ENCODE results near the gene ADAMTS7.
A peak's percentile ranks its signal among the peaks of the same experiment; 100 is the strongest.

Gene ADAMTS7

DNA sequence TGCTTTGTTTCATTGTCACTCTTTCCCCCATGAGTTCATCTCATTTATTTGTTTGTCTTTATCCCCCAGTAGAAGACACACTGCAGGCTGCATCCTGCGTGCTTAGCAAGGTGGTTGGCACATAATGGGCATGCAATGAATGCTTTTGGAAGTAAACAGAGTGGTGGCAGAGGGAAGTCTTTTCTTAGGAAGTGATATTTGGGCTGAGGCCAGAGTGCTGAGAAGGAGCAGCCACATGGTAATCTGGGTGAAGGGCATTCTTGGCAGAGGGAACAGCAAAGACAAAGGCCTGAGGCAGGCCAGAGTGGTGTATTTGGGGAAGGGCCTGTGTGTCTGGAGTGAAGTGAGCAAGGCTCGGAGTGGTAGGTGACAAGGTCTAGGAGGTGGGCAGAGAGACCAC, 17.7 kb upstream of the ADAMTS7 start:
- H3K4ac ChIP-seq (ENCODE audit: low read length), result no peak overlapping the region
- no peak overlapping the region for H2AK5ac ChIP-seq (ENCODE audit: low read depth, low read length)
- no peaks in the 10 kb centered on the region for H3K79me1 ChIP-seq (ENCODE audit: low read depth, low read length)
- H4K8ac ChIP-seq (ENCODE audit: low read depth, low read length), result no peak overlapping the region
- H3K27me3 ChIP-seq (ENCODE audit: control insufficient read depth in 3 of 3, insufficient read depth in 3 of 3, low read depth in 1 of 3, low read length in 3 of 3), result no peaks in the 10 kb centered on the region
- H3K4me1 ChIP-seq (ENCODE audit: control insufficient read depth in 2 of 2, insufficient read depth in 1 of 2, low read depth in 1 of 2, low read length in 2 of 2), result peaks cover 0 to 6% of the 10 kb centered on the region in 2 donors
- no peak overlapping the region for H4K91ac ChIP-seq (ENCODE audit: low read depth, low read length, poor library complexity)
- peaks cover 0 to 1% of the 10 kb centered on the region in 2 donors for H3K9me3 ChIP-seq (replicated peaks in 1 of 2; ENCODE audit: control insufficient read depth in 2 of 2, insufficient read depth in 1 of 2, low read depth in 1 of 2, low read length in 2 of 2)
- WGBS, 2 donors (ENCODE audit: extremely low coverage in 2 of 2, insufficient read length in 2 of 2, insufficient replicate concordance in 1 of 2), result no CpG with 5 or more reads among the region's 2 CpGs
- no peak overlapping the region for H3K23ac ChIP-seq (ENCODE audit: low read depth, low read length, poor library complexity)
- H3K4me3 ChIP-seq (ENCODE audit: low read length in 2 of 2), result no peak overlapping the region
- H3K4me2 ChIP-seq (ENCODE audit: insufficient read depth, low read length, poor library complexity, severe bottlenecking), result no peak overlapping the region
- no peak overlapping the region for H2AFZ ChIP-seq (ENCODE audit: low read length)
- H2BK12ac ChIP-seq (ENCODE audit: low read length), result no peak overlapping the region
- H2BK5ac ChIP-seq (ENCODE audit: low read length), result no peak overlapping the region
- H3K36me3 ChIP-seq (replicated peaks in 1 of 2; ENCODE audit: control insufficient read depth in 2 of 2, insufficient read depth in 2 of 2, low read length in 2 of 2), result no peaks in the 10 kb centered on the region
- no peak overlapping the region for H3K9ac ChIP-seq (ENCODE audit: low read depth, low read length, poor library complexity)
- H3K14ac ChIP-seq (ENCODE audit: low read length), result no peak overlapping the region
- H3K18ac ChIP-seq (ENCODE audit: low read length), result no peak overlapping the region
- H2BK120ac ChIP-seq (ENCODE audit: low read depth, low read length), result no peak overlapping the region
- no peak overlapping the region for H3K27ac ChIP-seq (replicated peaks; ENCODE audit: low read length)
- no peak for DNase-seq (ENCODE audit: low spot score)
- H2BK15ac ChIP-seq (ENCODE audit: low read length), result no peak overlapping the region

DNA sequence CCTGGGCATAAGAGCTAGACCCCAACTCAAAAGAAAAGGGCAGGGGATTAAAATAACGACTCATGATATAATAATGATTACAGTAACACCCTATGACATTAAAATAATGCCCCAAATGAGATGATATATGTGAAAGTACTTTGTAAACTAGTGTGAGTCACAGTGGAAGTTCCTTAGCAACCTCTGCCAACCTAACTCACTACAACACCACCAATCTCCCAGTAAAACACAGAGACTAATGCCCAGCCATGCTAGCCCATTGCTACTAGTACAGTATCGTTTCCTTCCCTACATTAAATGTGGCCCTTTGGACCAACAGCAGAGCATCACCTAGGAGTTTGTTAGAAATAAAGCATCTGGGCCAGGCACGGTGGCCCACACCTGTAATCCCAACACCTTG, 11.2 kb upstream of the ADAMTS7 start:
- H3K9me3 ChIP-seq (replicated peaks in 1 of 2; ENCODE audit: control insufficient read depth in 2 of 2, insufficient read depth in 1 of 2, low read depth in 1 of 2, low read length in 2 of 2), result no peaks in the 10 kb centered on the region
- DNase-seq (ENCODE audit: low spot score), result no peak
- no peak overlapping the region for H2AFZ ChIP-seq (ENCODE audit: low read length)
- H3K23ac ChIP-seq (ENCODE audit: low read depth, low read length, poor library complexity), result no peak overlapping the region
- no peak overlapping the region for H4K91ac ChIP-seq (ENCODE audit: low read depth, low read length, poor library complexity)
- no peak overlapping the region for H3K14ac ChIP-seq (ENCODE audit: low read length)
- H2AK5ac ChIP-seq (ENCODE audit: low read depth, low read length), result no peak overlapping the region
- no CpG with 5 or more reads among the region's 3 CpGs for WGBS, 2 donors (ENCODE audit: extremely low coverage in 2 of 2, insufficient read length in 2 of 2, insufficient replicate concordance in 1 of 2)
- no peak overlapping the region for H3K4me2 ChIP-seq (ENCODE audit: insufficient read depth, low read length, poor library complexity, severe bottlenecking)
- no peaks in the 10 kb centered on the region for H3K27me3 ChIP-seq (ENCODE audit: control insufficient read depth in 3 of 3, insufficient read depth in 3 of 3, low read depth in 1 of 3, low read length in 3 of 3)
- no peak overlapping the region for H2BK5ac ChIP-seq (ENCODE audit: low read length)
- no peak overlapping the region for H3K27ac ChIP-seq (replicated peaks; ENCODE audit: low read length)
- peaks cover 0 to 6% of the 10 kb centered on the region in 2 donors for H3K4me1 ChIP-seq (ENCODE audit: control insufficient read depth in 2 of 2, insufficient read depth in 1 of 2, low read depth in 1 of 2, low read length in 2 of 2)
- no peak overlapping the region for H2BK15ac ChIP-seq (ENCODE audit: low read length)
- H2BK12ac ChIP-seq (ENCODE audit: low read length), result no peak overlapping the region
- H3K4ac ChIP-seq (ENCODE audit: low read length), result no peak overlapping the region
- H3K79me1 ChIP-seq (ENCODE audit: low read depth, low read length), result no peaks in the 10 kb centered on the region
- H3K18ac ChIP-seq (ENCODE audit: low read length), result no peak overlapping the region
- no peak overlapping the region for H3K9ac ChIP-seq (ENCODE audit: low read depth, low read length, poor library complexity)
- H4K8ac ChIP-seq (ENCODE audit: low read depth, low read length), result no peak overlapping the region
- H2BK120ac ChIP-seq (ENCODE audit: low read depth, low read length), result no peak overlapping the region
- H3K36me3 ChIP-seq (replicated peaks in 1 of 2; ENCODE audit: control insufficient read depth in 2 of 2, insufficient read depth in 2 of 2, low read length in 2 of 2), result no peaks in the 10 kb centered on the region
- no peak overlapping the region for H3K4me3 ChIP-seq (ENCODE audit: low read length in 2 of 2)

DNA sequence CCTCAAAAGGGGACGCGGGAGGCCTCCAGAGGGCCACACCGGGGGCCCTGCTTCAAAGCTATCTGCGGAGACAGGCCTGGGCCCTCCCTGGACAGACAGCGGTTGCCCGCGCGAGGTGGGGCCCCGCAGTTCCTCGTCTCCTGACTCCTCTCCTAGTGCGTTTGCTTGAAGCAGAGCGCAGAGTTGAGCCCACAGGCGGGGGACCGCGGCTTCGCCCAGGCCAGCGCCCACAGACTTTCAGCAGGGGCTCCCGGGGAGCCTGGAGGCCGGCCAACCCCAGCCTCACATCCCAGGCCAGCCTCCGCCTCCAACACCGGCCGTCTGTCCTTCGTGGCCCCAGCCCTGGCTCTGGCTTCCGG, 540 bp upstream of the ADAMTS7 start:
- no peaks in the 10 kb centered on the region for H3K27me3 ChIP-seq (ENCODE audit: control insufficient read depth in 3 of 3, insufficient read depth in 3 of 3, low read depth in 1 of 3, low read length in 3 of 3)
- H3K23ac ChIP-seq (ENCODE audit: low read depth, low read length, poor library complexity), result no peak overlapping the region
- peak overlapping the region; percentile 84 for H2BK5ac ChIP-seq (ENCODE audit: low read length)
- H2BK15ac ChIP-seq (ENCODE audit: low read length), result peak overlapping the region; percentile 7
- peak overlapping the region; percentile 51 for H3K4me2 ChIP-seq (ENCODE audit: insufficient read depth, low read length, poor library complexity, severe bottlenecking)
- H2BK12ac ChIP-seq (ENCODE audit: low read length), result peak overlapping the region; percentile 80
- no peak overlapping the region for H4K8ac ChIP-seq (ENCODE audit: low read depth, low read length)
- peaks cover 0 to 3% of the 10 kb centered on the region in 2 donors for H3K36me3 ChIP-seq (replicated peaks in 1 of 2; ENCODE audit: control insufficient read depth in 2 of 2, insufficient read depth in 2 of 2, low read length in 2 of 2)
- H2AFZ ChIP-seq (ENCODE audit: low read length), result peak overlapping the region; percentile 95
- peak overlapping the region; percentile 97 for H3K18ac ChIP-seq (ENCODE audit: low read length)
- H3K9me3 ChIP-seq (replicated peaks in 1 of 2; ENCODE audit: control insufficient read depth in 2 of 2, insufficient read depth in 1 of 2, low read depth in 1 of 2, low read length in 2 of 2), result peaks cover 0 to 10% of the 10 kb centered on the region in 2 donors
- H3K79me1 ChIP-seq (ENCODE audit: low read depth, low read length), result peaks cover 2% of the 10 kb centered on the region
- WGBS, 2 donors (ENCODE audit: extremely low coverage in 2 of 2, insufficient read length in 2 of 2, insufficient replicate concordance in 1 of 2), result no CpG with 5 or more reads among the region's 24 CpGs
- H3K4me1 ChIP-seq (ENCODE audit: control insufficient read depth in 2 of 2, insufficient read depth in 1 of 2, low read depth in 1 of 2, low read length in 2 of 2), result peaks cover 3 to 7% of the 10 kb centered on the region in 2 donors
- H3K4ac ChIP-seq (ENCODE audit: low read length), result peak overlapping the region; percentile 8
- H2AK5ac ChIP-seq (ENCODE audit: low read depth, low read length), result peak overlapping the region; percentile 64
- no peak overlapping the region for H3K9ac ChIP-seq (ENCODE audit: low read depth, low read length, poor library complexity)
- no peak for DNase-seq (ENCODE audit: low spot score)
- peak overlapping the region; percentile 48 to 66 for H3K4me3 ChIP-seq (ENCODE audit: low read length in 2 of 2)
- no peak overlapping the region for H3K14ac ChIP-seq (ENCODE audit: low read length)
- H3K27ac ChIP-seq (replicated peaks; ENCODE audit: low read length), result peak overlapping the region; percentile 47
- no peak overlapping the region for H2BK120ac ChIP-seq (ENCODE audit: low read depth, low read length)
- no peak overlapping the region for H4K91ac ChIP-seq (ENCODE audit: low read depth, low read length, poor library complexity)

DNA sequence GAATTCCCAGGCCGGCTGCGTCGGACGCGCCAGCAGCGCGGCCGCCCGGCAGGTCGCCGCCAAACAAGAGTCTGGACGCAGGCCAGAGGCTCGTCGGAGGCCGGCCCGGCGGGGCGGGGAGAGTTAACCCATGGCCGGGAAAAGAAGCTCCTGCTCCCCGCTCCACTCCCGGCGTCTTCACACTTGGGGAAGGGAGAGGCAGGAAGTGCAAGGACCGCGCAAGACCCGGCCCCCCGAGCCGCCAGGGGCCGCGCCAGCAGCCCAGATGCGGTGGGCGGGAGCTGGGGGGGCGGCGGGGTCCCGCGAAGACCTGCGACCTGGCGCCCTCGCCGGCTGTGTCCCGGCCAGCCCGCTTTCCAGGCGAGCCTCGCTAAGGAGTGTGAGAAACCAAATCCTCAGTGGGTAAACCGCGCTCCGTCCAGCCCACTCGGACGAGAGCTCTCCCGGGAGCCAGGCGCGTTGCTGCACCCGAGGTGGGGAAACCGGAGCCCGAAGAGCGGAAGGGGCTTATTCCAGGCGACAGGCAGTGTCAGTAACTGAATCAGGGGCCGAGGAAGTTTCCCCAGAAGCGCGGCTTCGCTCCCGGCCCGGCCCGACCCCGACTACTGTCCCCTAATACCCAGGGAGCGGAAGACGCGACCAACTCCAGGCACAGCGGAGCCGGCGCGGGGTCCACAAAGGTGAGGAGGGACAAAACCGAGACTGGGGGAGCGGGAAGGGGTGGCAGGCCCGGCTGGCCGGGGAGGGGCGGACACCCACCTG, 721 bp downstream of the ADAMTS7 start:
- Histone ChIP-seq H3K14ac (ENCODE audit: low read length) (peak overlapping the region; percentile 74), H3K79me1 (ENCODE audit: low read depth, low read length) (peaks cover 3% of the 10 kb centered on the region), H3K18ac (ENCODE audit: low read length) (peak overlapping the region; percentile 97), H3K4me1 (ENCODE audit: control insufficient read depth in 2 of 2, insufficient read depth in 1 of 2, low read depth in 1 of 2, low read length in 2 of 2) (peaks cover 3 to 8% of the 10 kb centered on the region in 2 donors), H3K9me3 (replicated peaks in 1 of 2; ENCODE audit: control insufficient read depth in 2 of 2, insufficient read depth in 1 of 2, low read depth in 1 of 2, low read length in 2 of 2) (peaks cover 0 to 10% of the 10 kb centered on the region in 2 donors), H2BK15ac (ENCODE audit: low read length) (peak overlapping the region; percentile 90), H3K4ac (ENCODE audit: low read length) (no peak overlapping the region), H2BK12ac (ENCODE audit: low read length) (no peak overlapping the region), H2BK5ac (ENCODE audit: low read length) (peak overlapping the region; percentile 97), H2AFZ (ENCODE audit: low read length) (peak overlapping the region; percentile 95), H3K4me3 (ENCODE audit: low read length in 2 of 2) (peak overlapping the region; percentile 87 to 94), H3K27me3 (ENCODE audit: control insufficient read depth in 3 of 3, insufficient read depth in 3 of 3, low read depth in 1 of 3, low read length in 3 of 3) (no peaks in the 10 kb centered on the region), H3K36me3 (replicated peaks in 1 of 2; ENCODE audit: control insufficient read depth in 2 of 2, insufficient read depth in 2 of 2, low read length in 2 of 2) (peaks cover 0 to 5% of the 10 kb centered on the region in 2 donors), H3K9ac (ENCODE audit: low read depth, low read length, poor library complexity) (peak overlapping the region; percentile 94), H3K23ac (ENCODE audit: low read depth, low read length, poor library complexity) (peak overlapping the region; percentile 67), H2BK120ac (ENCODE audit: low read depth, low read length) (peak overlapping the region; percentile 43), H3K27ac (replicated peaks; ENCODE audit: low read length) (peak overlapping the region; percentile 84), H4K91ac (ENCODE audit: low read depth, low read length, poor library complexity) (peak overlapping the region; percentile 73), H2AK5ac (ENCODE audit: low read depth, low read length) (peak overlapping the region; percentile 85), H4K8ac (ENCODE audit: low read depth, low read length) (no peak overlapping the region), H3K4me2 (ENCODE audit: insufficient read depth, low read length, poor library complexity, severe bottlenecking) (peak overlapping the region; percentile 81)
- DNase-seq (ENCODE audit: low spot score), result peak; percentile 57
- WGBS, 2 donors (ENCODE audit: extremely low coverage in 2 of 2, insufficient read length in 2 of 2, insufficient replicate concordance in 1 of 2), result no CpG with 5 or more reads among the region's 76 CpGs
